Natural killer cell (primary cell): Measurements from ENCODE around the gene TPM4. TPM values are rescaled to one million over a fixed set of nuclear protein-coding genes. Genes with fewer than 3 reads are reported as not detected.

Source experiments
- ATAC-seq, 3 donors: fragments of 150-1000 bp in 2 of 3; fragments of 200-7000 bp in 1 of 3; cut with Tn5 transposase; 1 replicate in 1 of 3; 2 replicates in 2 of 3; pipeline ENCODE4 v1.10.0; 2021; ENCODE audit warnings: mild to moderate bottlenecking in 2 of 3, moderate library complexity in 2 of 3
- DNase-seq, 2 donors: peaks; one replicate each; pipeline versions ENCODE4 v3.0.0 to v3.0.0-alpha.2; 2013 to 2021; ENCODE audit warnings: mixed read lengths in 1 of 2
- H3K27ac ChIP-seq: one replicate; pipeline ENCODE4 v1.5.1; 2013; ENCODE audit warnings: mild to moderate bottlenecking, low read length
- H3K27me3 ChIP-seq: one replicate; pipeline ENCODE4 v1.6.1; 2013; ENCODE audit warnings: low read length; ENCODE audit not compliant: control insufficient read depth, insufficient read depth
- H3K36me3 ChIP-seq: one replicate; pipeline ENCODE4 v1.6.1; 2013; ENCODE audit warnings: low read length; ENCODE audit not compliant: control insufficient read depth, insufficient read depth
- H3K4me1 ChIP-seq: one replicate; pipeline ENCODE4 v1.6.1; 2013; ENCODE audit warnings: low read length; ENCODE audit not compliant: control insufficient read depth, insufficient read depth
- H3K4me3 ChIP-seq: one replicate; pipeline ENCODE4 v1.5.1; 2013; ENCODE audit warnings: low read length
- H3K9me3 ChIP-seq: one replicate; pipeline ENCODE4 v1.6.1; 2013; ENCODE audit warnings: low read length; ENCODE audit not compliant: control insufficient read depth, insufficient read depth
- H3K27ac Mint-ChIP-seq, 2 donors: one replicate each; pipeline ENCODE4 v1.8.0; 2022; ENCODE audit warnings: mild to moderate bottlenecking in 2 of 2, mixed read lengths in 2 of 2, moderate library complexity in 1 of 2
- H3K27me3 Mint-ChIP-seq, 2 donors: one replicate each; pipeline ENCODE4 v1.8.0; 2022; ENCODE audit warnings: low read depth in 2 of 2, mixed read lengths in 2 of 2
- H3K36me3 Mint-ChIP-seq: one replicate; pipeline ENCODE4 v1.8.0; 2022; ENCODE audit warnings: mixed read lengths
- H3K4me1 Mint-ChIP-seq, 2 donors: one replicate each; pipeline ENCODE4 v1.8.0; 2022; ENCODE audit warnings: mixed read lengths in 2 of 2
- H3K4me3 Mint-ChIP-seq: one replicate; pipeline ENCODE4 v1.8.0; 2022; ENCODE audit warnings: mild to moderate bottlenecking, moderate library complexity, mixed read lengths
- H3K9me3 Mint-ChIP-seq, 2 donors: one replicate each; pipeline ENCODE4 v1.8.0; 2022; ENCODE audit warnings: mixed read lengths in 2 of 2
- WGBS: methylation state at CpG from one replicate; pipeline ENCODE4 v1.1.7; 2013; ENCODE audit warnings: missing lambda C conversion rate; ENCODE audit not compliant: insufficient coverage; 5-methylcytosine and 5-hydroxymethylcytosine counted together
- intact Hi-C: fragments of 100-400 bp; cut with micrococcal nuclease; formaldehyde crosslinking; loops from one replicate; pipeline ENCODE4 v1.14.2; 2022
- total RNA-seq, 4 donors: library from RNA; stranded (reverse); fragments of 120-200 nt in 1 of 4; gene quantifications; one replicate each; pipeline versions ENCODE4 v1.2.3 to v1.2.4, GENCODE V29; 2013 to 2022
- TF ChIP-seq, protein P1 (sequence below): fragments of 200-600 bp; IDR thresholded peaks from one replicate; pipeline ENCODE4 v1.8.0; 2022; ENCODE audit warnings: antibody characterized with exemption

Gene TPM4
- total RNA-seq, 3 donors from 2014 or later (not counting 1 experiment from before 2014, with no cell fraction given) = 239 to 283 (median 266) TPM

DNA sequence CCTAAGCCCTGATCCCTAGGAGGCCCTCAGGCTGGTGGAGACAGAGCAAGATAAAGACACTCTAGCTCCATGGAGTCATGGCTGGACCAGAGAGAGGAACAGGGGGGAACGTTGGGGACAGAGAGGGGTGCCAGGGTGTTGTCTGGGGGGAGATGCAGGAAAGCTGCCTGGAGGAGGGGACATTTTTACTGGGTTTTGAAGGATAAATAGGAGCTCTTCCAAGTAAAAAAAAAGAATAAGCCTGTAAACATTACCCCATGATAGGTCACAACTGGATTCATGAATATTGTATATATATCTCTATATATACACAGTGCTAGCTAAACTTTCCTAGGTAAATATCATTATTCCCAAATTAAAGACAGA, 67.9 kb downstream of the TPM4 start:
- H3K4me1 Mint-ChIP-seq = peaks cover 61 to 64% of the 10 kb centered on the region in 2 donors
- WGBS = 0% methylated on average over 1 of the region's 1 CpG
- no peaks in the 10 kb centered on the region for H3K9me3 Mint-ChIP-seq
- no peaks in the 10 kb centered on the region for H3K27me3 ChIP-seq
- peaks cover 99% of the 10 kb centered on the region for H3K4me1 ChIP-seq
- H3K27ac Mint-ChIP-seq = peak overlapping the region; percentile 99
- intact Hi-C loops = loop anchor here (5.0 kb wide), 2 partner anchors 38 to 293 kb away; no protein-coding TSS in a partner anchor
- no peak for ATAC-seq
- peak overlapping the region; percentile 71 for H3K4me3 ChIP-seq
- H3K27ac ChIP-seq = peak overlapping the region; percentile 82
- peaks cover 13% of the 10 kb centered on the region for H3K36me3 ChIP-seq
- no peak for DNase-seq
- no peaks in the 10 kb centered on the region for H3K27me3 Mint-ChIP-seq
- TF ChIP-seq, protein P1, sequence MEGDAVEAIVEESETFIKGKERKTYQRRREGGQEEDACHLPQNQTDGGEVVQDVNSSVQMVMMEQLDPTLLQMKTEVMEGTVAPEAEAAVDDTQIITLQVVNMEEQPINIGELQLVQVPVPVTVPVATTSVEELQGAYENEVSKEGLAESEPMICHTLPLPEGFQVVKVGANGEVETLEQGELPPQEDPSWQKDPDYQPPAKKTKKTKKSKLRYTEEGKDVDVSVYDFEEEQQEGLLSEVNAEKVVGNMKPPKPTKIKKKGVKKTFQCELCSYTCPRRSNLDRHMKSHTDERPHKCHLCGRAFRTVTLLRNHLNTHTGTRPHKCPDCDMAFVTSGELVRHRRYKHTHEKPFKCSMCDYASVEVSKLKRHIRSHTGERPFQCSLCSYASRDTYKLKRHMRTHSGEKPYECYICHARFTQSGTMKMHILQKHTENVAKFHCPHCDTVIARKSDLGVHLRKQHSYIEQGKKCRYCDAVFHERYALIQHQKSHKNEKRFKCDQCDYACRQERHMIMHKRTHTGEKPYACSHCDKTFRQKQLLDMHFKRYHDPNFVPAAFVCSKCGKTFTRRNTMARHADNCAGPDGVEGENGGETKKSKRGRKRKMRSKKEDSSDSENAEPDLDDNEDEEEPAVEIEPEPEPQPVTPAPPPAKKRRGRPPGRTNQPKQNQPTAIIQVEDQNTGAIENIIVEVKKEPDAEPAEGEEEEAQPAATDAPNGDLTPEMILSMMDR = no peak
- H3K9me3 ChIP-seq = no peaks in the 10 kb centered on the region
- peak overlapping the region; percentile 99 for H3K4me3 Mint-ChIP-seq
- no peaks in the 10 kb centered on the region for H3K36me3 Mint-ChIP-seq

DNA sequence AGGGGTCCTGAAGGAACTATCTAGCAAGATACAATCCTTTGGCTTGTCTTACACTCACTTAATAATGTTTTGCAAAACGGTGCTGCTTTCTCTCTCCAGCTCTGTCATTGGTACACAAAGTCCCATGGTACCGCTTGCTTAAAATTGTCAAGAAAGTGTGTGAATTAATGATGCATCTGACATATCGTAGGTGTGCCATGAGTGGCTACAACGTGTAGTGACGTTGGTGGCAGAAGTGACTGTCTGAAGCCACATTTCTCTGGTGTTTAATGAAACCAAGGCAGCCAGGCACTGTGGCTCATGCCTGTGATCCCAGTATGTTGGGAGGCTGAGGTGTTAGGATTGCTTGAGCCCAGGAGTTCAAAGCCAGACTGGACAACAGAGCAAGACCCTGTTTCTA, 69.8 kb downstream of the TPM4 start:
- Histone ChIP-seq H3K4me3 (peak overlapping the region; percentile 71), H3K9me3 (no peaks in the 10 kb centered on the region), H3K36me3 (peaks cover 25% of the 10 kb centered on the region), H3K4me1 (peaks cover 99% of the 10 kb centered on the region), H3K27me3 (no peaks in the 10 kb centered on the region), H3K27ac (peak overlapping the region; percentile 82)
- Mint-ChIP-seq H3K36me3 (no peaks in the 10 kb centered on the region), H3K27ac (peak overlapping the region; percentile 99), H3K9me3 (no peaks in the 10 kb centered on the region), H3K4me3 (peak overlapping the region; percentile 99), H3K27me3 (no peaks in the 10 kb centered on the region), H3K4me1 (peaks cover 51 to 58% of the 10 kb centered on the region in 2 donors)
- TF ChIP-seq, protein P1 = no peak
- WGBS = 30% methylated on average over 5 of the region's 5 CpGs
- intact Hi-C loops = loop anchor here (5.0 kb wide), 1 partner anchor 34 kb away; the partner anchor contains the start of gene RAB8A
- DNase-seq (no peak), ATAC-seq (peak; percentile 50 to 68 (median 50))

- Histone ChIP-seq H3K36me3 (peaks cover 47% of the 10 kb centered on the region), H3K9me3 (no peaks in the 10 kb centered on the region), H3K4me1 (peaks cover 97% of the 10 kb centered on the region), H3K27me3 (no peaks in the 10 kb centered on the region), H3K27ac (peak overlapping the region; percentile 52), H3K4me3 (no peak overlapping the region)
- H3K9me3 Mint-ChIP-seq = no peaks in the 10 kb centered on the region
- no peaks in the 10 kb centered on the region for H3K27me3 Mint-ChIP-seq
- peak overlapping the region; percentile 87 for H3K4me3 Mint-ChIP-seq
- TF ChIP-seq, protein P1 = no peak
- 44% methylated on average over 8 of the region's 8 CpGs for WGBS
- H3K27ac Mint-ChIP-seq = peak overlapping the region; percentile 99
- intact Hi-C loops = loop anchor here (5.0 kb wide), 1 partner anchor 36 kb away; the partner anchor contains the start of gene RAB8A
- no peaks in the 10 kb centered on the region for H3K36me3 Mint-ChIP-seq
- H3K4me1 Mint-ChIP-seq = peaks cover 38 to 48% of the 10 kb centered on the region in 2 donors
- ATAC-seq (no peak), DNase-seq (no peak)
Measured at GRCh38 chr19:16148443-16149229, 72.3 kb downstream of the TPM4 start.

Other genes starting within 250 kb of the TPM4 start
- under 1 TPM in 1 of 3 donors, not detected in 2; 0.75 TPM for gene CYP4F2, start 178.4 kb upstream of the TPM4 start, total RNA-seq
- not detected for gene CYP4F11, start 142.0 kb upstream of the TPM4 start, total RNA-seq
- gene OR10H4, start 127.5 kb upstream of the TPM4 start, total RNA-seq = not detected
- gene RAB8A, start 35.4 kb downstream of the TPM4 start, total RNA-seq = 100 to 1,000 TPM; 137 to 161 (median 149) TPM
- gene HSH2D, start 67.2 kb downstream of the TPM4 start, total RNA-seq = 100 to 1,000 TPM; 203 to 319 (median 278) TPM
- gene CIB3, start 97.0 kb downstream of the TPM4 start, total RNA-seq = not detected
- gene FAM32A, start 108.9 kb downstream of the TPM4 start, total RNA-seq = 10 to 100 TPM; 46.3 to 69.3 (median 63.3) TPM
- gene AP1M1, start 121.4 kb downstream of the TPM4 start, total RNA-seq = 100 to 1,000 TPM in 2 of 3 donors, 10 to 100 TPM in 1; 99.0 to 124 (median 100) TPM
- 100 to 1,000 TPM; 246 to 645 (median 377) TPM for gene KLF2, start 248.3 kb downstream of the TPM4 start, total RNA-seq